HG02981 (cell line): ENCODE data around the gene FXYD3.

Experiments
- ATAC-seq: cut with Tn5 transposase; IDR thresholded peaks from one replicate; pipeline ENCODE4 v1.9.1; 2021; ENCODE audit warnings: mild to moderate bottlenecking, moderate library complexity; ENCODE audit not compliant: unreplicated experiment

The FXYD3 gene

DNA sequence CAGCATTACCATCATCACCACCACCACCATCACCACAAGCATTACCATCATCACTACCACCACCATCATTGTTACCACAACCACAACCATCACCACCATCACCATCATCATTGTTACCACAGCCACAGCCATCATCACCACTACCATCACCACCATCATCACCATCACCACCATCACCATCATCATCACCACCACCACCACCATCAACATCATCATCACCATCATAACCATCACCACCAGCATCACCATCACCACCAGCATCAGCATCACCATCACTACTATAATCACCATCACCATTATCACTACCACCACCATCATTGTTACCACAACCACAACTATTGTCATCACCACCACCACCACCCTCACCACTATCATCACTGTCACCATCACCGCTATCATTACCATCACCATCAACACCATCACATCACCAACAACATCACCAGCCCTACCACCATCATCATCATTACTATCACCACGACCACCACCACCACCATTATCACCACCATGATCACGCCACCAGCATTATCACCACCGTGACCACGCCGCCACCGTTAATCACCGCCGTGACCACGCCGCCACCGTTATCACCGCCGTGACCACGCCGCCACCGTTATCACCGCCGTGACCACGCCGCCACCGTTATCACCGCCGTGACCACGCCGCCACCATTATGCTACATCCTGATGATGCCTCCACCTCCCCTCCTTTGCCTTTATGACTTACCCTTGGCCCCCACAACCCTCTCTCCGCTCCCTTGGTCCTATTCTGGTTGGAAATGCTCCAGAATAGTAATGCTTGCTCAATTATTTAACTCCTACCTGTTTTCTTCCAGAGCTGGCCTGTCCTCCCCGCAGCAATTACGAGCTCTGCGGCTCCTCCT lies 10.0 kb upstream of the FXYD3 start:
- no peak for ATAC-seq

DNA sequence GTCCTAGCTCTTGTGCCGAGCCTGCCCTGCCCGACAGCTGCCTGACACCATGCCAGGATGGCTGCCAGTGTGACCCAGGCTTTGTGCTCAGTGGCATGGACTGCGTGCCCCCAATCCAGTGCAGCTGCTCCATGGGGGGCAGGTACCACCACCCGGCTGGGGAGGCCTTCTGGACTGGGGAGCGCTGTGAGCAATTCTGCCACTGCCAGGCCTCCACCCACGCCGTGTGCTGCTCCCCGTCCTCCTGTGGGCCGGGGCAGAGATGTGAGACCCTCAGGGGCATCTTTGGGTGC lies 9.4 kb upstream of the FXYD3 start:
- ATAC-seq = no peak

DNA sequence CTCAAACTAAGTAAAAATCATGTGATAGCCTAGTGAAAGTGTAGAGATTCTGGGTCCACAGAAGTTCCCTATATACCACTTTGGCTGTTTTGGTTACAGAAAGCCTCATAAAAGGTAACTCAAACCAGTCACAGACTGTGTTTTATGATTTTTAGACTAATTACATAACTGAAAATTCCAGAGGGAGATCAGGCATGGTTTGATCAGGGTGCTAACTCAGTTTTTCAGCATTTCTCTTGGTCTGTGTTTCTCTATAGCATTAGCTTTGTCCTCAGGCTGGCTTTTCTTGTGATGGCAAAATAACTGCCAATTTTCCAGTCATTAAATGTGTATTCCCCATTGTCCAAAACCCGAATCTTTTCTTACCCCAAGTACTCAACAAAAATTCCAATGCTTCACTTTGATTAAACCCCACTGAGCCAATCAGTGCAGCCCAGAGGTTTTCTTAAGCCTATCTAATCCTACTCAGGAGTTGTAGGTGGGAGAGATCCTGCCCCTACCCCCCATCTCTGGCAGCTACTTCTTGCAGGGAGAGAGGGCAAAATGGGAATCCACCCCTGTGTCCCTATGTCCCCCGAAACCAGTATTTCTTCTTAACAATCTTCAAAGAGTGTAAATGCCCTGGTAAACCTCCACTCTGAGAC lies 8.6 kb upstream of the FXYD3 start:
- ATAC-seq = no peak

DNA sequence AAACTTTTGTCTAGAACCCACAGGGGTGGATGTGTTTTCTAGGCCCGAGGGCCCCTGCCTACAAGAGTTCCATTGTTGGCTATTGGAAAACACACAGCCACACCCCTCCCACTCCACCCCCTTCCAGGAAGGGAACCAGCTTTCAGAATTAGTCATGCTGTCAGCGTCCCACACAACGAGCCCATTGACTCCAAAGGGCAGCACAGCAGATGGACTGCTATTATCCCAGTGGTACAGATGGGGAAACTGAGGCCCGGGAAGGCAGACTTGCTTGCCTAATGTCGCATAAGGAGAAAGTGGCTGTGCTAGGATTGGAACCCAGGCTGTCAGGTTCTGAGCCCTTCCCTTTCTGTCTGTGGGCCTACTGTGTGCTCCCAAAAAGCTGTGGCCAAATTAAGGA lies 8.1 kb upstream of the FXYD3 start:
- no peak for ATAC-seq

DNA sequence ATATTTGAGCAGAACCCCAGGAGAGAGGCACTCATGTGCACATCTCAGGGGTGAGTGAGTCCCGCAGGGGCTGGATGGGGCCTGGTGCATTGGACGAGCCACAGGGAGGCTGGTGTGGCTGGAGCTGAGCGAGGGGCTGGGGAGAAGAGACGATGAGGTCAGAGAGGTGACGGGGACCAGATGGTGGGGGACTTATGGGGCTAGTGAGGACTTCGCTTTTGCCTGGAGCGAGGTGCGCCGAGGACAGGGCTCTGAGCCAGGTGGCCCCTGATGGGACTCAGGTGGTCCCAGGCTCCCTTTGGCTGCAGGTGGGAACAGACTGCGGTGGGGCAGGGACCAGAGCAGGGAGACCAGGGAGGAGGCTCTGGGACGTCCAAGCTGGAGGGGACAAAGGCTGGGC lies 6.9 kb upstream of the FXYD3 start:
- ATAC-seq = no peak

DNA sequence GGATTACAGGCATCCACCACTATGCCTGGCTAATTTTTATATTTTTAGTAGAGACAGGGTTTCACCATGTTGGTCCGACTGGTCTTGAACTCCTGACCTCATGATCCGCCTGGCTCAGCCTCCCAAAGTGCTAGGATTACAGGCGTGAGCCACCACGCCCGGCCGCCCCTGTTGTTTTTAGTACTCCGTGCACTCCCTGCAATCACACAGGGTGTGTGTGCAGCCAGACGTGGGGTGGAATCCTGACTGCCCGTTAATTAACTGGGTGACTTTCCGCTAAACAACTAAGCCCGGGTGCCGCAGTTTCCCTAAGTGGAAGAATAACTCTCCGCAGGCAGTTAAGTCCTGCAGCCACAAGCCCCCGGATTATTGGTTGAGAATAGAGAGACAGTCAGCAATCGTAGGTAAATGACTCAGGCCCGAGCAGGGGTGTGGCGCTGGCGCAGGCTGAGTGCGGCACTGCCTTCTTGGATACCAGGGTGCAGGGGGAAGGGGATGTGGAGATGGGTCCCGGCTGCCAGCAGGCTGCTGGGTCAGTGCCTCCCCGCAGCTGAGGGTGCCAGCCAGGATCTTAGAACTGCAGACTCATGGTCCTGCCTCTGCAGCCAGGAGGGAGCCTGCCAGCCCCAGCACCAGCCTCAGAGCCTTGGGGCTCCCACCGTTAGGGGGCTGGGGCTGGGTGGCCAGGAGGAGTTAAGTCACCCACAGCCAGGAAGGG lies 6.1 kb upstream of the FXYD3 start:
- no peak for ATAC-seq

DNA sequence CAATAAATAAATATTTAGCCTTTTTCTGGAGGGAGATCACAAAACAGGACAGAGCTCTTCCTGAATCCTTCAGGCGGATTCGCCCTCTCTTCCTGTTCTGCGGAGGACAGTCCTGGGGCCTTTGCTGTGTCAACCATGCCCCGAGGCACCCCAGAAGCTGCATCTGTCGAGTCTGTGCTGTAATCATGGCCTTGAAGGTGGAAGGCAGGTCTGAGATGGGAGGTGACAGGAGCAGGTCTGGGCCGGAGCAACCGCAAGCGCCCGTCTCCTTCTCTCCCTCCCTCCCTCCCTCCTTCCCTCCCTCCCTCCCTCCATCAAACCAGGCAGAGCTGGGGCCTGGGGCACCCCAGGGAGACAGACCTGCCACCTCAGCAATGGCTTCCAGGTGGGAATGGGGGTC lies 4.6 kb upstream of the FXYD3 start:
- no peak for ATAC-seq

DNA sequence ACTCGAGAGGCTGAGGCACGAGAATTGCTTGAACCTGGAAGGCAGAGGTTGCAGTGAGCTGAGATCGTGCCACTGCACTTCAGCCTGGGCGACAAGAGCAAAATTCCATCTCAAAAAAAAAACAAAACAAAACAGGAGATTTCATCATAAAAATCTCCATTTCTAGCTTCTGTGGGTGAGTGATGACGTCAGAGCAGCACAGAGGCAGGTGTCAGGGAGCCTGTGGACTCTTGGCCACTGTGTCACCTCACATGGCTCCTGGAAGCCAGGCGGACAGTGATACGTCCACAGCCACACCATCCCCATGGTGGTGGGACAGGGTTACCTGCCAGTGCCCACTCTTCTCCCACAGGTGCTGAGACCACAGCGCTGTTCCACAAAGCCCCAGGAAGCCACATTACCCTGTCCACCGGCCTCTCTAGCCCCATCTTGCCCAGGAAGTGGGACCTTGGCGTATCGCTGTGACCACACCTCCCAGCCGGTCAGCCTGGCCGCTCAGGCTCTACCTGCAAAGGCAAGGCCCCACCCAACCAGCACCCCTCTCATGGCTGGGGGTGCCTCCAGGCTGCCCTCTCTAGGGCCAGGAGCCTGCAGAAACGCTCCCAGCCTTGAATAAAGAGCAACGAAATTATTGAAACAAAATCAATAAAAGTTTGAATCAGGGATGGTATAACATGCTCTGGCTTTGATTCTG lies 2.5 kb upstream of the FXYD3 start:
- ATAC-seq = no peak

DNA sequence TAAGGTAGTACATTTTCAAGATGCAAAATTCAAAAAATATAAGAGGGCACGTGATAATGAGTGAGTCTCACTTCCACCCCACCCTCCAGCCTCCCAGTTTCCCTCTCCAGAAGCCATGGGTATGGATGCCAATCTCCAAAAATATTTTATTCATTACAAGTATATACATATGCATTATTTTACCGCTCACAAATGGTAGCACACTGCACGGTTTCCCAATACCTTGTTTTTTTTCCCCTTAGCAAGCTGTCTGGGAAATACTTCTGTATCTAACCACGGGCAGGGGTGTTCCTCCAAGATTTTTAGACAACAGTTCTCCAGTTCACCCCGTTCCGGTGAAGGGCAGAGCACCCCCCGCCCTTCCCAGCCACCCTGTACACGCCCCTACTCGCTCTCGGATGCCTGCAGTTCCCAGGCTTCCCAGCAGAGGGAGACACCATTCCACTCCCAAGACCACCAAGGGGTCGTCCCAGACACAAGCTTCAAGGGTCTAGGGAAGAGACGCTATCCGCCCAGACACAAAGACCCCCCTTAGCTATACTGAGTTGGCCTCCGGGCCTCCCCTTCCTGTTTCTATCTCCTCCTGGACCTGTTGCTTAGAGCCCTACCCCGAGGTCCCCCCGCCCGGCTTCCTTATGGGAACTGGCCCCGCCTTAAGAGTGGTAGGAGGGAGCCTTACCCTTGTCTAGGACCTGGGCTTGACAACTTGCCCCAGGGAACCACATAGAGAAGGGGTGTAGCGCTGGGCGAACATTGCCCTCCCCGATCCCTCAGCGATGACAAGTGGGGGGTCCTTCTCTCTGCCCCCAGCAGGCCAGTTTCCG lies 1.1 kb upstream of the FXYD3 start:
- ATAC-seq = no peak

DNA sequence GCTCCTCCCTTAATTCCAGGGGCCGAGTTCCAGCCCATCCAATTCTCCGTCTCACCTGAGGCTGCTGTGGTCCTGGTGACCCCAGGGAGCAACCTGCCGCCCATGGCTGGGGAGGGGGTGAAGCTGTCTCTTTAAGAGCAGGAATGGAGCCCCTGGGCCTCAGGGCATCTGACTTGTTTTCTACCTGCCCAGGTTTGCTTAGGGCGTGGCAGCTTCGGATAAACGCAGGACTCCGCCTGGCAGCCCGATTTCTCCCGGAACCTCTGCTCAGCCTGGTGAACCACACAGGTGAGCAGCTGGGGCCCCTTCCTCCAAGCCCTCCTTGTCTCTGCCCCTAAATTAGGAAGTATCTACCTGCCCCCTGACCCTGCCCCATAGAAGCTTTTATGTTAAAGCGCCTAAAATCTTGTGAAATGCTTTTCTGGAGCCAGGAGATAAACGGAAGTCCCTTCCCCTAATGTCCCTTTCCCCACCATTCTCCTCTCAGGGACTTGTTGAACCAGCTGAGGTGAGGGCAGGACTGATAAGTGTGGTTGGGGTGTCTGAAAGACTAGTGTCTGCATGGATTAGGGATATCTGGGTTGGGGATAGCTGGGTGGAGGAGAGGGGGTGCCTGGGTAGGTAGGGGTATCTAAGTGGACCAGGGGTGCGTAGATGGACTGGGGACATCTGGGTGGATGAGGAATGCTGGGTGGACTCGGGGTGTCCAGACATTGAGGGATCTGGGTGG lies 614 bp downstream of the FXYD3 start:
- no peak for ATAC-seq

DNA sequence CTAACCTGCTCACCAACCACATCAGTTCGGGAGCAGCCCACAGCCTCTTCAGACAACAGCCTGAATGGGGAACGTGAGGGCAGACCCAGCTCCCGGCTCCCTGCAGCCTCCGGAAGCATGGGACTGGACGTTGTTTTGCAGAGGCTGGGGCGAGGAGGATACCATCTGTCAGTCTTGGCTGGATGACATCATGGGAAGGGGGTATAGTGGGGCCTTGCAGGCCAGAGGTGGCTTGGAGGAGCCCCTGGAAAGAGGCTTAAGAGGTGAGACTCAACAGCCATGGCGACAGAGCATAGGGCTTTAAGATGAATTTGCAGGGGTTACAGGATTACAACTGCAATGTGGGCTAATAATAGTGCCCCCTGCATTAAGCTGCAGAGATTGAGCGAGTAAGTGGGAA lies 1.5 kb downstream of the FXYD3 start:
- no peak for ATAC-seq

DNA sequence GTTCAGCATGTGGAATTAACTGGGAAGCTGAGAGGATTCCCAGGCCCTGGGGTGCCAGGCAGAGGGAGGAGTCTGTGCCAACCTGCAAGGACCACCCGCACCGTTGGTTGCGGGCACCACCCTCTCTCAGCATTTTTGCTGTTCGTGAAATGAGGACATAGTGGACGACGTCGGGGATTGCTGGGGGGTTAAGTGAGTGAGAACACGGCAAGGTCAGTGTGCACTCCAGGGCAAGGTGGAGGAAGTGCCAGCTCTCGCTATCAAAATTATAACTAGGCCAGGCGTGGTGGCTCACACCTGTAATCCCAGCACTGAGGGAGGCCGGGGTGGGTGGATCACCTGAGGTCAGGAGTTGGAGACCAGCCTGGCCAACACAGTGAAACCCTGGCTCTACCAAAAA lies 2.2 kb downstream of the FXYD3 start:
- no peak for ATAC-seq

DNA sequence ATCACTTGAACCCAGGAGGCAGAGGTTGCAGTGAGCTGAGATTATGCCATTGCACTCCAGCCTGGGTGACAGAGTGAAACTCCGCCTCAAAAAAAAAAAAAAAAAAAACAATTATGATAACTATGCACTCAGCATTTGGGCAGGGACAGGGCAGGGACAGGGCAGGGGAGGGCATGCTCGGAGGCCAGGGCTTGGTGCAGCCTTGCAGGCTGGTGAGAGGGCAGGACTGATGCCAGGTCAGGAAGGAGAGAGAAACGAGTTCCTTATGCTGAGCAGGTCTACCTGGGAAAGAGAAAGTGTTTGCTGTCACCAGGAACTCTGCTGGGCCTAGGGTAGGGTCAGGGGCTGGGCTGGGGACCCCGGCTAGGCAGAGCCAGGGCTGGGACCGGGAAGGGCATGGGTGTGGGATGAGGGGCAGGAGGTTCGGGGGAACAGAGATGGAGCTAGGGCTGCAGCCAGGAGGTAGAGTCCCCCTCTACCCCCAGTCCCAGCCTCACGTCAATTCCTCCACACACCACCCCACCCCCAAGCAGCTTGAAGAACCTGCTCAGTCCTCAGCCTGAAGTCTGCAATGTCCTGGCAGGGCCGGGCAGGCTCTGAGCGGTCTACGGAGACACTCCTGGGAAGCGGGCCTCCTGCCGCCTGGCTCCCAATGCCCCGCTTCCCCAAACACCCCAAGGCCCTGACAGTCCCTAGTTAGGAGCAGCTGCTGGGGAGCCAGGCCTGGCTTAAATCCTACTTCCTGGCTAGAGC lies 2.8 kb downstream of the FXYD3 start:
- no peak for ATAC-seq

DNA sequence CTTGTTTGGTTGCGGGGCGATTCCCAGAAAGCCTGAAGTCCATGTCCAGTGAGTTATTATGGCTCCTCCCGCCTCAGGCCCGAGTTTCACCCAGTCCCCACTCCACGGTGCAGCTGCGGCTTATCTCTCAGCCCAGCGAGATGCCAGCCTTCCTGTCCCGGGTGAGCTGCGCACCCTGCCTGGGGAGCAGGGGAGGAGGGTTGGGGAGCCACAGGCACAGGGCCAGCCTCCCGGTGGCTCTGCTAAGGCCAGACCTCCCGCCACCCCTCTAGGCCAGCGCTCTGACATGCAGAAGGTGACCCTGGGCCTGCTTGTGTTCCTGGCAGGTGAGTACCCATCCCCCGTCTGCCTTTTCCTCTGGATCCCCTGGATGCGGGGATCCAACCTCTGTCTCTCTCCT lies 3.5 kb downstream of the FXYD3 start:
- no peak for ATAC-seq

DNA sequence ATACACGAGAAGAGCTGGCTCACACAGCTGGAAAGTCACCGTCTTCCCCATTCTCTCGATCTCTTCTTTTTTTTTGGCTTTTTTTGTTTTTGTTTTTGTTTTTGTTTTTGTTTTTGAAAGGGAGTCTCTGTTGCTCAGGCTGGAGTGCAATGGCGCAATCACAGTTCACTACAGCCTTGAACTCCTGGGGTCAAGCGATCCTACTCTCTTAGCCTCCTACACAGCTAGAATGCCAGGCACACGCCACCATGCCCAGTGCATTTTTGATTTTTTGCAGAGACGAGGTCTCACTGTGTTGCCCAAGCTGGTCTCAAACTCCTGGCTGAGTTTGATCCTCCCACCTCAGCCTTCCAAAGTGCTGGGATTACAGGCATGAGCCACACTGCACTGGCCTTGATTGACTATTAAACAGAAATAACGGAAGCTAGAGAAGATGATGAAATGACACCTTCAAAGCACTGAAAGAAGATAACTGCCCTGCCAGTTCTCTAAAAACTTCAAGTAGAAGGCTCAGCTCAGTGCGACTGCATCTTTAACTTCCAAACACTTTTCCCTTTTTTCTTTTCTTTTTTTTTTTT lies 4.0 kb downstream of the FXYD3 start:
- no peak for ATAC-seq

DNA sequence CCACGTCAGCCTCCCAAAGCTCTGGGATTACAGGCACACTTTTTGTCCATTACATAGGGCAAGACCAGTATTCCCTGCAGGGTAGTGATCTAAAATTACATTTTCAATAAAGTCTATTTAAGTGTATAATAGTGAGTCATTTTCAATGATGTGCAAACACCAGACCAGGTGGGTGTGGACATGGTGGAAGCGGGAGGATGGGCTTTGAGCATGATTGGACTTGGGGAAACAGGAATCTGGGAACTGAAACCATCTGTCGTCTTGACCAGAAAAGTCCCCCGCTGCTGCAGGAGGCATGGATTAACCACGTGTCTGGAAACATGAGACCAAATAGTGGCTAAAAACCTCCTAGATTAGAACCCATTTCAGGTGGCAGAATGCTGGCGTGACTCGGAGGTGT lies 4.9 kb downstream of the FXYD3 start:
- no peak for ATAC-seq

DNA sequence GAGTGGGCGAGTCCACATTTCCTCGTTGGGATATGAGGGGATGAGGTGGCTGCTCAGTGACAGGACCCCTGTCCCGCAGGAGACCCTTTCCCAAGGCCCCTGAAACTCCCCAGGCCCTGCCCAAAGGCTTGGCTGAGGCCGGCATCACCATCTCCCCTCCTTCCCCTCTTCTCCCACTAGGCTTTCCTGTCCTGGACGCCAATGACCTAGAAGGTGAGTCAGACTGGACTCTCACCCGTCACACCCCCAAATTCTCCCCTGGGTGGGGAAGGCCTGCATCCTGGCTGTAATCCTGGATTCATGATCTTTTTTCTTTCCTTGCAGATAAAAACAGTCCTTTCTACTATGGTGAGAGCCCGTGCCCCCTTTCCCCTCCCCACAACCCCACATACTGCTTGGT lies 5.3 kb downstream of the FXYD3 start:
- no peak for ATAC-seq

DNA sequence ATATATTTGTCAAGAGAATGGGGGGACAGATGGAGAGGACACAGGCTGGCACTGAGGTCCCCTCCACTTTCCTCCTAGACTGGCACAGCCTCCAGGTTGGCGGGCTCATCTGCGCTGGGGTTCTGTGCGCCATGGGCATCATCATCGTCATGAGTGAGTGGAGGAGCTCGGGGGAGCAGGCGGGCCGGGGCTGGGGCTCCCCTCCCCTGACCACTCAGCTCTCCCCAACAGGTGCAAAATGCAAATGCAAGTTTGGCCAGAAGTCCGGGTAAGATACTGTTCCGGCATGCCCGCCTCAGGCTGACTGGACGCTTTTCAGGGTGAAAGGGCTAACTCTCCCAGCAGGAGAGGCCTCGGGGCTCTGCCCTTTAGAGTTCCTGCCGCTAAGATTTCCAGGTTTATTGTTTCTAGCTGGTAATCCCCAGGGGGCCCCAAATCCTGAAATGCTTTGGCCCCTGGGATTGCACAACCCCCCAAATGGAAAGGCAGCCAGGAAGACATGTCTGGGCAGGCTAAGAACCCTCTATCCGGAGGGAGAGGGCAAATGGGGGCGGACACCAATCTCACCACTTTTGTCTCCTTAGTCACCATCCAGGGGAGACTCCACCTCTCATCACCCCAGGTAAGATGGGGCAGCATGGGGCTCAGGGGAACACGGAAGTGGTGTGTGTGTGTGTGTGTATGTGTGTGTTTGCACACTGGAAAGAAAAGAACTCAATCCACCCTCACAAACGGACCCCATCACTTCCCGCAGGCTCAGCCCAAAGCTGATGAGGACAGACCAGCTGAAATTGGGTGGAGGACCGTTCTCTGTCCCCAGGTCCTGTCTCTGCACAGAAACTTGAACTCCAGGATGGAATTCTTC lies 7.3 kb downstream of the FXYD3 start:
- ATAC-seq = no peak
